HPDE6-E6E7 (cell line): ENCODE results near the gene ATP11A.

Source experiments
- DNase-seq: peaks from one replicate; pipeline ENCODE4 v3.0.0; 2011; ENCODE audit warnings: missing footprints; ENCODE audit errors: extremely low spot score

Gene ATP11A

DNA sequence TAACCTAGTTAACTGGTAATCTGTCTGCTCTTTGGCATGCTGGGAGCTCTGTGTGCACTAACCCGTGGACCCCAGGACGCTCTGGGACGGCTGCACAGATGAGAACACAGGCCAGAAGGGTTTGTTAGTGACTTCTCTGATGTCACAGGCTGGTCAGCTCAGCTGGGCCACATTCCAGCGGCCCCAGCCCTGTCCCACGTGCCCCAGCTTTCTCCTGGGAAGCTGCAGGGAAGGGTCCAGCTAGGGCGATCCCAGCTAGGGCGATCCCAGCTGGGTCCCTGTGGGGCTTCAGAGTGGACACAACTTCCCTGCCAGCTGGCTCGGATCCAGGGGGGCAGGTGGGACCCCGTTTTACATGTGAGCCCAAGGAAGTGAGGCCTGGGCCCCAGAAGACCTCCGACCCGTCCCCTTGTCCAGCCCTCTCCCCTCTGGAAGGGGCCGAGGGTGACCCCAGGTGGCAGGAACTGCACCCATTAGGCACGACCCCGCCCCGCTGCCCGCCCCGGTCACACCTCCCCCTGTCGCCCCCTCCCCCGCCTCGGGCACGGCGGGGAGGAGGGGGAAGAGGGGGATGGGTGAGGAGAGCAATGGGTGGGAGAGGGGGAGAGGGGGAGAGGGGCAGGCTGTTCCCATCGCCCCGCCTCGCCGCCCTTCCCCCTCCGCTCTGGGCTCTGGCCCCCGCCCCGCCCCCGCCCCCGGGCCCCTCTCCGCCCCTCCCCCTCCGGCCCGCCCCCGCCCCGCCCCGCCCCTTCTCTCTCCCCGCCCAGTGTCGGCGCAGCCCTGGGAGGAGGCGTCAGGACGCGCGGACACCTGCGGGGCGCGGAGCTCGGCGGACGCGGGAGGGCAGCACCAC, 204.0 kb downstream of the ATP11A start:
- peak; percentile 55 for DNase-seq

DNA sequence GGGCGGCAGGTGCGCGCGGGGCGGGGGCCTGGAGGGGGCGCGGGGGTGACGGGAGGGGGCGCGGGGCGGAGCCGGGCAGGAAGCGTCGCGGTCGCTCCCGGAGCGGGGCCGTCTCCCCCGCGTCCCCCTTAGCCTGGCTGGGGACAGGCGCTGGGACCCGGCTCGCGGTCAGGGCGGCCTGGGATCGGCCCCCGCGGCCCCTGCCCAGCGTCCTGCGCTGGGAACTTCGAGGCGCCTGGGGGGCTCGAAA, 204.5 kb downstream of the ATP11A start:
- DNase-seq: no peak

DNA sequence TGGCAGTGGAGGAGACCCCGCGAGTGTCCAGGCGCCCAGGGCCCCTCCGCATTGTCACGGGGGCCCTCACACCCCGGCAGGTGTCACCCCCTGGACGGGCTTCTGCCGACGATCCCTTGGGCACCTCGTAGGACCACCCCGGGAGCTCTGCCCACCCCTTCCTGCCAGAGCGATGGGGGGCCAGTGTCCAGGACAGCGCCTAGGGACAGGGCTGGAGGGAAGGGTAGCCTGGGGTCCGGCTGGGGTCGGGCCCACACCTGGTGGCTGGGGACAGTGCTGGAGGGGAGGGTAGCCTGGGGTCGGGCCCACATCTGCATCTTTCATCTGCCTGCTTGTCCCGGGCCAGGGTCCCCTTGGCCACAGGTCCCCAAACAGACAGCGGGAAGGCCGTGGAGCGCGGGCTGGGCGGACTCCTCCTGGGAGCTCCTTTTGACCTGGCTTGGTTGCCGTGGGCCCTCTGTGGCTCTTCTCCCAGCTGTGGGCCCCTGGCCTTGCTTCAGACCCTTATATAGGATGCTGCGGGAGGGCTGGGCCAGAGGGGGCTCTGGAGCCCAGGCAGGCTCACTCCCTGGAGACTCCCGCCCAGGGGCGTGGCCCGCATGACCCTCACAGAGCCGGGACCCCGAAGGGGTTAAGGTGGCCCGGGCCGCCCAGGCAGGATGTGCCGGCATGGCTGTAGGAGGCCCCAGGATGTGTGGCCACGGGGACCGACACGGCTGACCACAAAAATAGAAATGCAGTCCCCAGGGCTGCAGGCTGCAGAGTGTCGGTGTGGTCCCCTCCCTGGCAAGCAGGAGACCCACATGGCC, 205.0 kb downstream of the ATP11A start:
- no peak for DNase-seq

DNA sequence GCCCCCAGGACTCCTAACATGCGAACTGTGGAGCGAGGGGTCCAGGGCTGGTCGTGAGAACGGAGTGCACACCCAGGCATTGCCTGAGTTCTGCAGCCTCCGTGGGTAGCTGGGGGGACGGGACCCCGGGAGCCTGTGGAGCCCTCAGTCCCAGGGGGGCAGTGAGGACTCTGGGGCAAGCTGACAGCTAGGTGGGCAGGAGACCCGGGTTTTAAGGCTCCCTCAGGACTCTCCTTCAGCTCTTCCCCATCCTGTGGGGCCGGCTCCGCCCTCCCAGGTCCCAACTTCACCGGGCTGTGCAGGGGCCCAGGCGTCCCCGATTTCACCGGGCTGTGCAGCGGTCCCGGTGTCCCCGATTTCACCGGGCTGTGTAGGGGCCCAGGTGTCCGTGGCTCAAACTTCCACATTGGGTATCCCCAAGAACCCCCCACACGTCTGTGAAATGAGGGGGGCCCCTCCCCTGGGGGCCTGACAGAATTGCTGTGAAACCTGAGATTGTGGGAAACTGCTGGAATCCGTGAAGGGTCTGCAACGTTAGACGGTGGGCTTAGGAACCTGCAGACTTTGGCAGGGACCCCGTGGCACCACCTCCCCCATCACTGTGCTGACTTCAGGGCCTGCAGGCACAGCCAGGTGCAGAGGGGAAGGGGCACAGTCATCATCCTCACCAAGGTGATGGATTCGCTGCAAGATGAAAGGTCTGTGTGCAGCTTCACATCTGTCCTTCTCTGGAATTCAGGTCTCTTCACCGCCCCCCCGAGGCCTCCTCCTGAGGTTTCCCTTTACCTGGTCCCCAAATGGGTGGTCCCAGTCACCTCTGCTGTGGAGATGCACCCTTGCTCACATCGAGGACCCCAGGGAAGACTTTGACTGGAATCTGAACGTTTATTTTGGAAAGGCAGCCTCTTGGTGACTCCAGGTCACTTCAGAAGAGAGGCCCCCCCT, 206.0 kb downstream of the ATP11A start:
- no peak for DNase-seq

DNA sequence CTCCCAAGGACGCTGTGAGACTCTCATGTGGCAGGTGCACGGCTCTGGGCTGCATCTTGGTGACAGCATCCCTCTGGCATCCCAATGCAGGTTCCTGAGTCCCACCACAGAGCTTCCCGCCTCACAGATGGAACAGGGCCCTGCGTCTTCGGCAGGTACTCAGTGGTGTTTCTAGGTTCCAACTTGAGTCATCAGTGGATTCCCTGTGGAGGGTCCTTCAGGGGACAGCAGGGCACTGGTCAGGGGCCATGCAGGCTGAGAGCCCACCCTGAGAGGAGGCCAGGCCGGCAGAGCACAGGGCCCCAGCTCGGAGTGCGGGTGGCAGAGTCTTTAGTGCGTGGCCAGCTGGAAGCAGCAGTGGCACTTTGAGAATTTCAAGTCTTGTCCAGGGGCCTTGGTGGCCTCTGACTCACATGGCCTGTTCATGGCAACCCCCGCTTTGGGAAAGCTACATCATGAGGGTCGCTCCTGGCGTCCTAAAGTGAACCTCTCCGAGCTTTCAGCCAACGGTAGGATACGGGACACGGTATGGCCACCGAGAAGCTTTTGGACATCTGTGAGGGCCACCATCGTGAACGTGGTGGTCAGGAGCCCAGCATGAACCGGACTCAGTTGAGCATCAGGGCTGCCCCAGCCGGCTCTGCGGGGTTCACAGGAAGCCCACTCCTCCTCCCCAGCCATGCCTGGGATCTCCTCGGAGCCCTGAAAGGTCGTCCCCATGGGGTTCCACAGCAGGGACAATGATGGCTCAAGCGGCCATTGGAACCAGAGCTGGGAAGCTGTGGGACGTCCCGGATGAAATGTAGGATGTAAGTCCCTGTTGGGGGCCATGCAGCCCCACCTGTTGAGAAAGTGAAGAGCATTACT, 207.1 kb downstream of the ATP11A start:
- DNase-seq: no peak

DNA sequence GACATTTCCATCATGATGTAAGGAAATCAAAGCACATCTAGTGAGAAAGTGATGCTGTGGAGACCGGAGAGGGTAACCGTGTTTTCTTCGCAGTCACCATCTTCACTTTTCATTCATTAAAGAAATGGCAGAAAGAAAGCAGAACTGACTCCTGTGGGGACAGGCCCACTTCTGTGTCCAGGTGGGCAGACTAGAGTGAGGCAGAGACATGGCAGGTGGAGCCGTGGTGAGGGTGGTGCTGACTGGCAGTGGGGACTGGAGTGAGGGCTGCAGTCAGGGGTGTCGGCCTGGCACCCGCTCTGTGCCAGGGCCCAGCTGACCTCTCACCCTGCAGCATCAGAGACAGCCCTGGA, 207.7 kb downstream of the ATP11A start:
- no peak for DNase-seq

DNA sequence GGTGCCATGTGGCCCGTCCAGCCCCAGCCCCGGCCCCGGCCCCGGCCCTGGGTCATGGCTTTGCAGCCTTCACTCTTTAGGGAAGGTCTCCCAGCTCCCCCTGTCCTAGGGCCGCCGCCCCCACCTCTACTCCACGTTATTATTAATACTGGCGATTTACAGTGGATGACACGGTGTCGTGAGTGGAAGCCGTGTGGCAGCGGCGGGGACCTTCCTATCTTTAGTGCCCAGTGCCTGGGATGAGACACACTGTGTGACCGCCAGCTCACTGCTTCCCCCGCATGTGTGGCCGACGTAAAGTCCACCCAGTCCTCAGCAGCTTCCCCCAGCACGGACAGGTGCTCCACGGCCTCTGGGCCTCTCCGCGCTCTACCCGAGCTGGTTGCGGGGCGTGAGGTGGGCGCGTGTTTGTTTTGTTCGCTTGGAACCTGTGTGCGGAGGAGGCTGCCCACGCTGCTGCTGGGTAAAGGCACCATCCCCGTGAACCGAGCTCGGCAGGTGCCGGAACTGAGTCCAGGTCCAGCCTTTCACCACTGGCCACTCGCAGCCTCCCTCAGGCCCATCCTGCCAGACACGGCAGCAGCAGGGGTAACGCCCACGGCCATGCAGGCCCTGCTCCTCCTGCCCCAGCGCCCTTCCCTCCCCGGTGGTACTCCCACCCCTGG, 208.2 kb downstream of the ATP11A start:
- no peak for DNase-seq

DNA sequence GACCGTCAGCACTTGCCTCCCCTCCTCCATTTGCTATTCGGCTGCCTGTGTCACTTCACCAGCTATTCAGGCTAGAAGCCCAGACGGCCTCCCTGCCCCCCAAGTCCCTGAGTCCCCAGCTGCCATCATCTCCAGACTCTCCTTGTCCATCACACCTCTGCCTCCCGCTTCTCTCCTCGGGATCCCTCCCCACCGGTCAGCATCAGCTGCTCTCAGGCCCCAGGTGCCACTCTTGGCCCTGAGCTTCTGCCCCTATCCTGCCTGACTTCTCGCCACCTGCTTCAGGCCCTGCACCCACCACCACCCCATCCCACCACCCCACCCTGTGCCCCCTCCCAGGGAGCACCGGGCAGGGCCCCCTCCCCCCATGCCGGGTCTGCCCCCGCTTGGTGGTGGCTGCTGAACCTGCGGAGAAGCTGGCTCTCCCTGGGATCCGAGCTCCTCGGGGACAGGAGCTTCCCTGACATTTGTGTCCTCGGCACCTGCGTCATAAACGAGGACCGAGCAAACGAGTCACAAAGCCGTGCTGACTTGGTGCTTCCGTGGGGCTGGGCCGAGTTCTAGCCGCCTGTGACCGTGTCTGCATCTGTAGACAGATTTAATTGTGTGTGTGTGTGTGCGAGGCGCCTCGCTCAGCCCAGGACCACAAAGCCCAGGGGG, 208.9 kb downstream of the ATP11A start:
- no peak for DNase-seq

DNA sequence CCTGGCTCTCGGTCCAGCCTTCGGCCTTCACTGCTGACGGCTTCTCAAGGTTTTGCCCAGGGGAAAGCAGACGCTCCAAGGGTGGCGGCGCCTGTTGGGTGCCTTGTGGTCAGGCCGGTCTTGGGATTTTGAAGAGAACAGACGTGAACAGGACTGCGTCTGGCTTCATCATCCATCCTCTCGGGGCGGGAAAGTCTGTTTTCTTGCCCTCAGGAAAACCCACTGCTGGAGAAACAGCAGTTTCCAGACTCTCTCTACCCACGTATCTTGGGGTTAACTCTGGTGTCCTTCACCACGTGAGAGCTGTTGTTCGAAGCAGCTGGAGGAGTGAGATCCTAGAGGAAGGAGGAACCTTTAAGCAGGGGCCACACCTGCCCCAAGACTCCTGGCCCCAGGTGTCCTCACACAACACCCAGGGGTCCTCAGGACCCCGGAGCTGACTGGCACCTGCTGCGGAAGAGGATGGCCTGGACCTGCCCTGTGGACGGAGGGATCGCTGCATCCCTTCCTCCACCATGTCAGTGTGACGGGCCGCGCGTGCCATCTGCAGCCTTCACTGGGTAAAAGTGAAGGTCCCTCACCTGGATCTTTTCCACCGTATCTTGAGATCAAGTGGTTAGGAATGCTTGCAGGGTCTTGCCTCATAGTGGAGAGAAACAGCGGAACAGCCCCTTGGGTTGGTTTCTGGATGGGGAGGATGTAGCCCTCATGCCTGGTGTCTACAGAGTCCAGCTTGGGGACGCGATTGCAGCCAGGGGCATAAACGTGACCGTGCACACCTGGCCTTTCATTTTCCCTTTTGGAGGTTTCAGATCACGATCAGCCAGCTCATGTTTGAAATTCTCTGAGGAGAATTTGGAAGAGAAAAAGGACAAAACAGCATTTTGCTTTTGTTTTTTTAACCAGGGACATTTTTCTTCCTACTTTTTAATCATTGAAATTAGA, 209.7 kb downstream of the ATP11A start:
- DNase-seq: no peak

DNA sequence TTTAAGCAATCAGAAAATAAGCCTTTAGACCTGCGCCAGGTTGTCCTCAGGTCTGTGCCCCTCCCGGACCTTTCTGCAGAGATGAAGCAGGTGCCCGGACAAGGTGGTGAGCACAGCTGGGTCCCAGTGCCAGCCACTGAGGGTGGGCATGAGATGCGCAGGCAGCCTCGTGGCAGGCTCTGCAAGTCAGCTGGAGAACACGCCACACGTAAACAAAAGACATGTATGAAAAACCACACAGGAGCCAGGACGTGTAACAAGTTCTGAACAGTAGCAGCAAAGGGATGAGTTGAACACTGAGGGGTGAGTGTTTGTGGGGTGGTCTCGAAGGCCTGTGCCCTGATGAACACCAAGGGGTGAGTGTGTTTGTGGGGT, 210.4 kb downstream of the ATP11A start:
- DNase-seq: no peak

DNA sequence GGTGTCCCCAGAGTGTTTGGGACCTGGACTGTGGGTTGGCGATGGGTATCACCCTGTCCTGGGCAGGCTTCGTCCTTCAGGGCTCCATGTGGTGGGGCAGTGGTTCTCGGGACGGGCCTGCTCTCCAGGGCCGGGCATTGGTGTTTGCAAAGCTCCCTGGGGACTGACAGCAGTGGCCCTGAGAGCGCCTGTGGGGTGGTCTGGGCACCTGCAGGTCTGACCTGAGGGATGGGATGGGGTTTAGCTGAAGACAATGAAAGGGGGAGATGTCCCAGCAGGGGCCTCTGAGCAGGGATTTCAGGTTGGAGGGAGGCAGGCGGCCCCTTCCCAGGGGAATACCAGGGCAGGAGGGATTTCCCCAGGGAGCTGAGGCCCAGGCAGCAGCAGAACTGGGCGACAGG, 210.9 kb downstream of the ATP11A start:
- DNase-seq: no peak

DNA sequence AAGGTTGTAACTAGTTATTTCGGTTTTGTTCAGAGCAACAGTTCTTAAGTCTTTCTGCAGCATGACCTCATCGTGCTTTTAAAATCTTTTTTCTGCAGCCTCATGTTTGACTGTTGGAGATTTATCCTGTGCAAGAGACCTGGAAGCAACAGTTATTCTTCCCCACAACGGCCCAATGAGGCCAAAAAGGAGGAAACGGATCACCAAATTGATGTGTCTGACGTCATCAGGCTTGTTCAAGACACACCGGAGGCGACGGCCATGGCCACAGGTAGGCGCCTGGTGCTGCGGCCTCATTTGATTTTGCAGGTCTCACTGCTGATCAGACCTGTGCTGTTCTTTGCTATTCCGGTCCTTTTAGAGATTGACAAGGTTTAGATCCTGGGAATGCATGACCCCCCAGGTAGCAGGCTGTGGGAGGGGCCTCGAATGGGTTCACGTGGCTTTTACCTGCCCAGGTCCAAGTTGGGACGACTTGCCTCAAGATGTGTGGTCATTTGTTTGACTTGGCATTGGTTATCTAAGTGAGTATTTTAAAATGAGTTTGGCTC, 212.3 kb downstream of the ATP11A start:
- DNase-seq: no peak

DNA sequence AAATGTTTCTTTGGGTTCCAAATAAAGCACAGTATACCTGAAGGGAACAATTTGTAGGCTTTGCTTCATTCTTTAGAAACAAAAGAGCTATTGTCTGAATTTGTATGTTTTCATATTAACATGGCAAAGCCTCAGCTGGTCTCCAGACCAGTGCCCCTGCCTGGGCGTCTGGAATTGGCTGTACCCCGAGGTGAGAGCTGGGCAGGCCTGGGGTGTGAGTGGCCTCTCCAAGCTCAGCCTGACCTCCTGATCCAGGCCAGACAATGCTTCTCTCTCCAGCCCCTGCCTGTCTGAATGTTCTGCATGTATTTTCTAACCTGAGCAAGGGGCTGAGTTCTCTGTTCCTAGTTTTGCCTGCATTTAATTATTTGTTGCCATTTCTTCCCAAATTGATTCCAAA, 212.8 kb downstream of the ATP11A start:
- no peak for DNase-seq

DNA sequence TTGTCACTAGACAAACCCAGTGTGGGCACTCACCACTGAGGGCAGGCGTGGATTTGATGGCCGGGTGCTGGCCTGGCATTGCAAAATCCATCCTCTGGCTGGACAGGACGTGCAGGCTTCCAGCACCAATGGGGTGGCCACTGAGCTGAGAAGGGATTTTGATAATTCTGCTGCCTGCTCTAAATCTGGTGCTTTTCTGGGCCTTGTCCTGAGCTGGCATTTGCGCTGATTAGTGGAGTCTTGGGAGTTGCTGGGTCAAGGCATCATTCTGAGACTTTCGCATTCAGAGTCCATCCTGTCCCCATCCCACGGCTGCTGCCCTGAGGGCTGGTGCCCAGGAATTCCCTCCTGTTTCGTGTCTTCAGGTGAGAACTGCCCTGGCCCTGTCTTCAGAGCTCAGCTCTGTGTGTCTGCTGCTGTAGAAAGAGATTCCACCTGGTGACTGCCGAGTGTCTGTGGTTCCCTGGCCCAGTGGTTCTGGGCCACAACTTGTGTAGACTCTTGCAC, 213.3 kb downstream of the ATP11A start:
- no peak for DNase-seq

DNA sequence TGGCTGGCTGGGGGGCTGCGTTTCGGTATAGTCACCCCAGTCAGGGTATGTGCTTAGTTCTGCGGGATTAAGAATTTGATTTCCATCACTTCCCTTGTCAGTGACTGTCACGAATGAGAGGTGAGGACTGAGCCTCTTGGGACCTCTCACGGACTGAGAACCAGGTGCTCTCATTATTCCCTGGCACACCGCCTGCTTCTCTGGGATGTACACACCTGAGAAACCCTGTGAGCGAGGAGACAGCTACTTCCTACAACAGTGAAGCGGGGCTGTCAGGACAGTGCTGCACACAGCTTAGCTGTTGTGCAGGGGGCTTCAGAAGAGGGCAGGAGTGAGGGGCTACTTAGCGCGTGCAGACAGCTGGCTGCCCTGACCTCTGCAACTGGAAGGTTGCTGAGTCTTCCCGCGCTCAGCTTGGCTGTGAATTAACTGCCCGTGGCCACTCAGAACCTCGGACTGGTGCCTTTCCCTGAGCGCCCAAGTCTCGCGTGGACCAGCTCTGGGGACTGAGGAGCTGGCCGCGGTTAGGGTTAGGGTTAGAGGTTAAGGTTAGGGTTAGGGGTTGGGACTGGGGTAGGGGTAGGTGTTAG, 213.9 kb downstream of the ATP11A start:
- no peak for DNase-seq

DNA sequence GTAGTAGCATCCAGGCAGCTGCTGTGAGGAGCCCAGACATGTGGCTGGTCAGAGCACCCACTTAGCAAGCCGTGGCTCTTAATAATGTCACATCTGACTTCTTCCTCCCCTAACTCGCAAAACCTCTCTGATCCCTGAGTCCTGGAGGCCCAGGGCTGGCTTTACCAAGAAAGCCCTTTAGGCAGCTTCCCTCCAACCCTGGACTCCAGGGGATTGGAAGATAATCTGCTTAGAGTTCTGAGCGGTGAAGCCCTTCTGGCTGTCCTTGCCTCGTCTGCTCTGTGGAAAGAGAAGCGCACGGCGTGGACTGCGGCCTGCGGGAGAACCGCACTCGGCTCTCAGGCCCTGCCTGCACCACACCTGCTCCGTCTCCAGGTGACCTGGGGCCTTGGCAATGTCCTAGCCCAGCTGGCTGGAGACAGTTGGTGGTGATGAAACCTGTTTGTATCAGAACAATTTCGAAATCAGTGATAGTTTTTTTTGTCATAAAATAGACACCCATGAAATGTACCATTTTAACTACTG, 214.7 kb downstream of the ATP11A start:
- no peak for DNase-seq

DNA sequence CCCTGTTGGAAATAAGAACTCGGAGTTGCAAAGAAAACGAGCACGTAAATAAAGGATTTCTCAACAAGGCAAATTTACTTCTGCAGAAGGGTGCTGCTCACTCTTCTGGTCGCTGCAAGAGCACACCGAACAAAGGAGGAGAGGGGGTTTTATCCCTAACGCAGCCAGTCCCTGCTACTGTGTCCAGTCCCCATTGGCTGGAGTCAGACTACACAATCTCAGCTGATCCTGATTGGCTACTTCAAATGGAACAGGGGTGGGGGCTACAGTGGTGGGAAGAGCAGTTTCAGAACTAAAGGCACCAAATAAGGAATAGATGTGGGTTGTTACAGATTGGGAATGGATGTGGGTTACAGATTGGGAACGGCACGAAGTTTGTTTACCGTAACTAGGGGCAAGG, 215.2 kb downstream of the ATP11A start:
- no peak for DNase-seq

DNA sequence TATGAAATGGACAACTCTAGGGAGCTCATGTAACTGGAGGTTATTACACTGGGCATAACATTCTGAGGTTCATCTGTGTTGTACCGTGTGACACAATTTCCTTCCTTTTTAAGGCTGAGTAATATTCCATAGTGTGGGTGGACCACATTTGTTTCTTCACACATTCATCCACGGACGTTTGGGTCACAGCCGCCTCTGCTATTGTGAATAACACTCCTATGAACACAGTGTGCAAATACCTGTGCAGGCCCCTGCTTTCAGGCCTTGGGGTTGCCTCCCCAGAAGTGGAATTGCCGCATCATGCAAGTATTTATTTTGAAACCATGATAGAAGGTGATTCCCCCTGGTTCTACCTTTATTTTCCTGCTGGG, 215.8 kb downstream of the ATP11A start:
- DNase-seq: no peak
